ENCODE results near the gene PAX3. TPM values are rescaled to one million over a fixed set of nuclear protein-coding genes. Genes with fewer than 3 reads are reported as not detected.

PAX3 gene
- total RNA-seq (not detected), polyA plus RNA-seq (not detected)
- long read RNA-seq, donor 1: 0 reads
- long read RNA-seq, donor 2: 0 reads
- long read RNA-seq, donor 3: 0 reads
- long read RNA-seq, donor 4: 0 reads
- long read RNA-seq, donor 5: 0 reads
- long read RNA-seq, donor 6: 0 reads
- long read RNA-seq, donor 7: 0 reads
- long read RNA-seq, donor 8: 0 reads
- long read RNA-seq, donor 9: 0 reads
- long read RNA-seq, donor 10: 0 reads

DNA sequence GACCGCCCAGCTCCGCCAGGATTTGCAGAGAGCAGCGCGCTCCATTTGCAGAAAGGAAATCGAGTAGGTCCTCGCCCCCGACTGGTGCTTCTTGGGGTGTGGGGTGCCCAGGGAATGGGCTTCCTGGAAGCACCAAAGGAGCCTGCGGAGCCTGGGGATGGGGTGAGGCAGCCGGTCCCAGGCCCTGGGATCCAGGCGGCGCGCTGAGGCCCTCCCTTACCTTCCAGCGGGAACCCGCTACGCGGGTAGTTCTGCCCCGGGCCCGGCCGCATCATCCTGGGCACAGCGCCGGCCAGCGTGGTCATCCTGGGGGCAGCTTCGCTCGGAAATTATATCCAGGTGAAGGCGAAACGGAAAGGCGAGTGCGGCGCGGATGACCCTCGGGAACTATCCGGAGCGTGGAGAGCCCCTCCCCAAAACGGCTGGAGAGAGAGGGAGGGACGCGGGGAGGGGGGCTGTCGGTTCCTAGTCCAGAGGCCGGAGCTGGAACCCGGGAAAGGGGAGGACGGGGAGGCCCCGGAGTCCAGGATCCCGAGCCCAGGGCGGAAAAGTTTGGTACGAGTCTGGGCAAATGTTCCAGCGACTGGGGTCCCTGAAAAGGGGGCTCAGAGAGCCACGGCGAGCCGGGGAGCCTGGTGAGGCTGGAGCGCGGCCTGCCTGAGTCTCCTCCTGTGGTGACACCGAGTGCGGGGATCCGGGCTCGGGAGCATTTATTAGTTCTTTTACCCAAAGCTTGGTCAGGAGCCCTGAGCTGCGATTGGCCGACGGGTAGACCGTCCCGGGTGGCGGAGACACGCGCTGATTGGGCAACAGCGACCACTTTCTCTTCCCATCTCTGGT is at the start of gene PAX3:
Gene PAX3 (minus strand): TSS at position 688 of the 840 bp plus-strand sequence. CDS start 383 bp downstream, at position 305.
- no peak within 1 kb of the TSS for H3K4me3 ChIP-seq
- 5 to 9% (median 6%) methylated on average over 27 to 63 of the region's 63 CpGs for WGBS, 4 donors
- intact Hi-C loops (cut with DNase I): no loop called here
- H3K9me3 ChIP-seq (replicated peaks in 1 of 3): no peaks in the 10 kb centered on the region
- no peak within 1 kb of the TSS for H3K27ac ChIP-seq
- H3K4me1 ChIP-seq (replicated peaks in 1 of 2): peaks cover 13 to 15% of the 10 kb centered on the region in 2 donors
- DNase-seq: no peak
- no peaks in the 10 kb centered on the region for H3K36me3 ChIP-seq (replicated peaks in 1 of 2)
- TF ChIP-seq CTCF (IDR thresholded peaks at IDR 0.05) (no peak), POLR2A (IDR thresholded peaks at IDR 0.05) (no peak)
- peaks cover 95% of the 10 kb centered on the region for H3K27me3 ChIP-seq

DNA sequence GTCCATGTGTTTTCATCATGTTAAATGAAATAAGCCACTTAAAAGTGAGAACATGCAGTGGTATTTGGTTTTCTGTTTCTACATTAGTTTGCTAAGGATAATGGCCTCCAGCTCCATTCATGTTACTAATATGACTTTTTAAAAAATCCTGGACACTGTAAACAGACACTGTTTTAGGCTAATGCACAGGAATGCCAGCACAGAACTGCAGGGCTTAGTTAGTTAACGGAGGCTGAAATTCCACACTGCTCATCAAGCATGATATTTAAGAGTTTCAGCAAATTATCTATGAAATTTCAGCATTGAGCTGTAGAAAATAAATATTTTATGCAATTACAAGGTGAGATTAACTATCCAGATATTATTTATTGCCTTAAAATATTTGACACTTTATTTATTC is 42.5 kb upstream of the PAX3 start:
- TF ChIP-seq POLR2A (IDR thresholded peaks at IDR 0.05): no peak
- TF ChIP-seq CTCF (IDR thresholded peaks at IDR 0.05): no peak
- DNase-seq: no peak
- Histone ChIP-seq H3K27me3 (no peaks in the 10 kb centered on the region), H3K27ac (no peak overlapping the region), H3K36me3 (replicated peaks in 1 of 2) (no peaks in the 10 kb centered on the region), H3K9me3 (replicated peaks in 1 of 3) (no peaks in the 10 kb centered on the region), H3K4me1 (replicated peaks in 1 of 2) (no peaks in the 10 kb centered on the region), H3K4me3 (no peak overlapping the region)
- WGBS, 4 donors: 88 to 97% (median 95%) methylated on average over 1 of the region's 1 CpG
- intact Hi-C loops (cut with DNase I): no loop called here

DNA sequence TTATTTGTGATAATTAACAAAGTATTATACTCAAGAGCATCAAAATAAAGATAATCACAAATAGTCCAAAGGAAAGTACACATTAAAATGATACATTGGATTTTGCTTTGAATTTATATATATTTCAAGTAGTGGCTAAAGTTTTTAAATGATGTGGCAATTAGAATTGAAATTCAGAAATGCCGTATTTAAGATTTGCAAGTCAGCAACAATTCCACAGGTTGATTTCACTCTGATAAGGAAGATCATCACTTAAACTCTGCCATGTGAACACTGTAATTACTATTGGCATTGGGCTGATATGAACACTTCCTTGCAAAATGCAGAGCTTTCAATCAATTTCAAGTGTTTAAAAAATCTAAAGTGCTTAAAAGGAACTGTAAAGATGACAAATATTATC is 39.6 kb upstream of the PAX3 start:
- Histone ChIP-seq H3K4me3 (no peak overlapping the region), H3K9me3 (replicated peaks in 1 of 3) (no peaks in the 10 kb centered on the region), H3K36me3 (replicated peaks in 1 of 2) (no peaks in the 10 kb centered on the region), H3K27me3 (no peaks in the 10 kb centered on the region), H3K27ac (no peak overlapping the region), H3K4me1 (replicated peaks in 1 of 2) (no peaks in the 10 kb centered on the region)
- no peak for DNase-seq
- no peak for TF ChIP-seq POLR2A (IDR thresholded peaks at IDR 0.05)
- TF ChIP-seq CTCF (IDR thresholded peaks at IDR 0.05): no peak
- 86 to 97% (median 94%) methylated on average over 1 of the region's 1 CpG for WGBS, 4 donors
- intact Hi-C loops (cut with DNase I): no loop called here

- intact Hi-C loops (cut with DNase I): no loop called here
- H3K4me3 ChIP-seq: no peak overlapping the region
- TF ChIP-seq POLR2A (IDR thresholded peaks at IDR 0.05): no peak
- TF ChIP-seq CTCF (IDR thresholded peaks at IDR 0.05): no peak
- no peaks in the 10 kb centered on the region for H3K9me3 ChIP-seq (replicated peaks in 1 of 3)
- H3K27ac ChIP-seq: no peak overlapping the region
- no peaks in the 10 kb centered on the region for H3K4me1 ChIP-seq (replicated peaks in 1 of 2)
- no peak for DNase-seq
- no peaks in the 10 kb centered on the region for H3K27me3 ChIP-seq
- no peaks in the 10 kb centered on the region for H3K36me3 ChIP-seq (replicated peaks in 1 of 2)
Observed at GRCh38 chr2:222336931-222337330, 38.1 kb upstream of the PAX3 start.
